CD1c-positive myeloid dendritic cell (primary cell): ENCODE results near the gene KIRREL1.
"Not testable (repeated sequence)": the region's sequence is repeated elsewhere in the genome, so short reads cannot be mapped to it uniquely, and the experiment has no call there.

Source experiments
- DNase-seq: peaks from one replicate; pipeline ENCODE4 v3.0.0-alpha.2; 2016; ENCODE audit errors: extremely low spot score

The KIRREL1 gene

GRCh38 chr1:158104891-158105290, 111.4 kb downstream of the KIRREL1 start:
- no peak for DNase-seq

- no peak for DNase-seq
Observed at GRCh38 chr1:158105352-158106095, 112.1 kb downstream of the KIRREL1 start.

- DNase-seq = peak; percentile 24
Observed at GRCh38 chr1:158107916-158108315, 114.5 kb downstream of the KIRREL1 start.

GRCh38 chr1:158112994-158113758, 119.7 kb downstream of the KIRREL1 start:
- DNase-seq = peak; percentile 21

GRCh38 chr1:158113759-158114127, 120.3 kb downstream of the KIRREL1 start:
- no peak for DNase-seq

- DNase-seq = peak; percentile 61
Observed at GRCh38 chr1:158115126-158115525, 121.7 kb downstream of the KIRREL1 start.

GRCh38 chr1:158116311-158117167, 123.1 kb downstream of the KIRREL1 start:
- DNase-seq = no peak

- peak; percentile 49 for DNase-seq
Observed at GRCh38 chr1:158117854-158118704, 124.6 kb downstream of the KIRREL1 start.

GRCh38 chr1:158118713-158119402, 125.4 kb downstream of the KIRREL1 start:
- no peak for DNase-seq

GRCh38 chr1:158119976-158120653, 126.7 kb downstream of the KIRREL1 start:
- DNase-seq = no peak

- DNase-seq = peak; percentile 22
Observed at GRCh38 chr1:158121604-158122254, 128.3 kb downstream of the KIRREL1 start.

GRCh38 chr1:158122833-158123388, 129.5 kb downstream of the KIRREL1 start:
- DNase-seq = no peak

GRCh38 chr1:158124034-158124433, 130.6 kb downstream of the KIRREL1 start:
- no peak for DNase-seq

- peak; percentile 92 for DNase-seq
Observed at GRCh38 chr1:158124999-158125398, 131.6 kb downstream of the KIRREL1 start.

- DNase-seq = no peak
Observed at GRCh38 chr1:158126425-158126824, 133.0 kb downstream of the KIRREL1 start.

- DNase-seq = not testable (repeated sequence)
Observed at GRCh38 chr1:158128531-158128930, 135.1 kb downstream of the KIRREL1 start.

GRCh38 chr1:158131217-158131616, 137.8 kb downstream of the KIRREL1 start:
- no peak for DNase-seq

GRCh38 chr1:158140764-158141192, 147.3 kb downstream of the KIRREL1 start:
- no peak for DNase-seq

GRCh38 chr1:158145173-158145719, 151.8 kb downstream of the KIRREL1 start:
- DNase-seq = no peak
